K562 (cell line): Measurements from ENCODE around the gene RER1.

Source experiments
- CREB5 ChIP-seq: fragments of 250-450 bp; sonication (Bioruptor Pico); IDR thresholded peaks from 2 replicates; pipeline ENCODE4 v1.5.0; 2020; ENCODE audit warnings: mild to moderate bottlenecking
- CREM ChIP-seq: IDR thresholded peaks from 2 replicates; pipeline ENCODE4 v1.6.1; 2014; ENCODE audit warnings: antibody characterized with exemption, low read depth
- CTCF ChIP-seq, 3 experiments: IDR thresholded peaks in 2 of 3; conservative IDR thresholded peaks in 1 of 3; 2 replicates each; pipeline ENCODE4 v1.5.1; 2011 to 2012; ENCODE audit warnings: low read length in 3 of 3, mild to moderate bottlenecking in 3 of 3, control low read depth in 2 of 3, improper control_type of control experiment in 1 of 3, inconsistent platforms in 1 of 3, low read depth in 1 of 3, mixed read lengths in 1 of 3, moderate library complexity in 1 of 3; ENCODE audit not compliant: insufficient read depth in 2 of 3
- HDAC2 ChIP-seq: fragments of 450-650 bp; IDR thresholded peaks from 2 replicates; pipeline ENCODE4 v1.6.1; 2016; ENCODE audit warnings: mild to moderate bottlenecking
- MYC ChIP-seq, 2 experiments: fragments of 250-450 bp in 1 of 2; sonication (Bioruptor Pico) in 1 of 2; IDR thresholded peaks; 2 replicates each; pipeline versions ENCODE4 v1.5.1 to v1.6.1; 2012 to 2021; ENCODE audit warnings: low read depth in 2 of 2, borderline replicate concordance in 1 of 2, improper control_type of control experiment in 1 of 2, low read length in 1 of 2, mild to moderate bottlenecking in 1 of 2, moderate library complexity in 1 of 2
- POLR2A ChIP-seq: fragments of 450-650 bp; conservative IDR thresholded peaks from 2 replicates; pipeline ENCODE4 v1.6.1; 2016
- XRCC3 ChIP-seq: fragments of 450-650 bp; IDR thresholded peaks from 2 replicates; pipeline ENCODE4 v1.6.1; 2017; ENCODE audit warnings: mild to moderate bottlenecking, moderate library complexity
- YBX1 ChIP-seq: fragments of 450-650 bp; IDR thresholded peaks from 2 replicates; pipeline ENCODE4 v1.7.1; 2016; ENCODE audit warnings: mild to moderate bottlenecking
- ZBTB11 ChIP-seq, 3 experiments: fragments of 200-800 bp in 1 of 3; fragments of 250-450 bp in 1 of 3; fragments of 450-650 bp in 1 of 3; sonication (Bioruptor Pico) in 1 of 3; sonication (Bioruptor generic) in 1 of 3; formaldehyde crosslinking in 1 of 3; IDR thresholded peaks; 2 replicates each; pipeline versions ENCODE4 v1.6.1 to v1.8.0; 2016 to 2022; ENCODE audit warnings: mild to moderate bottlenecking in 2 of 3, missing genetic modification characterization in 2 of 3, missing compliant biosample characterization in 1 of 3, moderate library complexity in 1 of 3
- ZKSCAN1 ChIP-seq: fragments of 150-350 bp; IDR thresholded peaks from 2 replicates; pipeline ENCODE4 v1.6.1; 2016; ENCODE audit warnings: low read depth, low read length
- ZNF253 ChIP-seq: fragments of 250-450 bp; sonication (Bioruptor Pico); conservative IDR thresholded peaks from 2 replicates; pipeline ENCODE4 v1.6.1; 2021; ENCODE audit warnings: mild to moderate bottlenecking
- ZNF592 ChIP-seq: fragments of 450-650 bp; IDR thresholded peaks from 2 replicates; pipeline ENCODE4 v1.6.1; 2017; ENCODE audit warnings: antibody characterized with exemption, mild to moderate bottlenecking

GRCh38 chr1:2417833-2418225 lies 26.2 kb downstream of the RER1 start:
- no peak for TF ChIP-seq POLR2A
- no peak for TF ChIP-seq YBX1
- no peak for TF ChIP-seq ZNF253 (CRISPR knock-in tag)
- no peak for TF ChIP-seq CTCF (IDR thresholded peaks at IDR 0.05 in 2 of 3, conservative IDR thresholded peaks at IDR 0.05 in 1 of 3; ENCODE audit: insufficient read depth in 2 of 3, low read depth in 1 of 3, low read length in 3 of 3)
- TF ChIP-seq ZNF592, result no peak
- no peak for TF ChIP-seq ZBTB11 (CRISPR knock-in tag; IDR thresholded peaks at IDR 0.05)
- no peak for TF ChIP-seq ZKSCAN1
- TF ChIP-seq CREB5 (CRISPR knock-in tag), result no peak
- no peak for TF ChIP-seq CREM
- TF ChIP-seq HDAC2, result no peak
- TF ChIP-seq XRCC3, result no peak
- no peak for TF ChIP-seq MYC (IDR thresholded peaks at IDR 0.05; ENCODE audit: low read depth, low read length)
- no peak for TF ChIP-seq MYC (CRISPR knock-in tag; IDR thresholded peaks at IDR 0.05; ENCODE audit: borderline replicate concordance, low read depth)
